Superior temporal gyrus (tissue), 1 donor: ENCODE results near the gene UGT2B10.

Source experiments
- DNase-seq: peaks from one replicate; pipeline ENCODE4 v3.0.0-alpha.2; 2016; ENCODE audit errors: extremely low spot score

The UGT2B10 gene

DNA sequence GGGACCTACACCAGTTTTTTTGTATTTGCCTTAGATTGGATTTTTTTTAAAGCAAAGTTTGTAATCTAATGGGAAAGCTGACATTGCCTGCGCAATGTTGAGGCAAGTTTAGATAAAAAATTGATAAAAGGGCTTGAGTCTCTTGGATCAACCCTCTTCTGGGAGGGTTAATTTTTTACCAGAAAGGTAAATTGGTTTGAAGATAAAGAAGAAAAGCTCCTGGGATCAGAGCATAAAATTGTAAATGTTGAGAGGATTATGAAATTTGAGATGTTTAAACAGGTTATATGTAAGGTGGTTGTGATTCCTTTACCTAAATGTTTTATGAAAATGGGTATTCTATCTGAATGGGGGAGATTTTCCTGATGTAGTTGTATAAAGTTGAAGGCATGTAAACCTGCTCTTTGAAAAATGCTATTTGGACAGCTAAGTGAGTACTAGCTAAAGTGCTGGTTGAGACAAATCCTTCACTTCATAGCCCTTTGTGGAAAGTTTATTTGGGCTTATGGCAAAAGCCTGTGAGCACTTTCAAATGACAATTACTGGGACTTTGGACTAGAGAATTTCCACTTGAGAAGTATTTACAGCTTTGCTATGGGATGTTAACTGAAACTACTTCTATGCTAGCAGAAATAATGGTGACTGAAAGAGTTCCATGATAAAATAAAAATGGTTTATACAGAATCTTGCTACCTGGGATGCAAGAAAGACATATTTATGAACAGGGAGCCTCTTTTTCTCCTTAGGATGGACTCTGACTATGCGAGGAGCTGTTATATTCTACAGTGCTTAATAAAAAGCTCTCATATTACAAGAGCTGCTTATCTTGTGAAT is 56.2 kb downstream of the UGT2B10 start:
- DNase-seq = no peak

DNA sequence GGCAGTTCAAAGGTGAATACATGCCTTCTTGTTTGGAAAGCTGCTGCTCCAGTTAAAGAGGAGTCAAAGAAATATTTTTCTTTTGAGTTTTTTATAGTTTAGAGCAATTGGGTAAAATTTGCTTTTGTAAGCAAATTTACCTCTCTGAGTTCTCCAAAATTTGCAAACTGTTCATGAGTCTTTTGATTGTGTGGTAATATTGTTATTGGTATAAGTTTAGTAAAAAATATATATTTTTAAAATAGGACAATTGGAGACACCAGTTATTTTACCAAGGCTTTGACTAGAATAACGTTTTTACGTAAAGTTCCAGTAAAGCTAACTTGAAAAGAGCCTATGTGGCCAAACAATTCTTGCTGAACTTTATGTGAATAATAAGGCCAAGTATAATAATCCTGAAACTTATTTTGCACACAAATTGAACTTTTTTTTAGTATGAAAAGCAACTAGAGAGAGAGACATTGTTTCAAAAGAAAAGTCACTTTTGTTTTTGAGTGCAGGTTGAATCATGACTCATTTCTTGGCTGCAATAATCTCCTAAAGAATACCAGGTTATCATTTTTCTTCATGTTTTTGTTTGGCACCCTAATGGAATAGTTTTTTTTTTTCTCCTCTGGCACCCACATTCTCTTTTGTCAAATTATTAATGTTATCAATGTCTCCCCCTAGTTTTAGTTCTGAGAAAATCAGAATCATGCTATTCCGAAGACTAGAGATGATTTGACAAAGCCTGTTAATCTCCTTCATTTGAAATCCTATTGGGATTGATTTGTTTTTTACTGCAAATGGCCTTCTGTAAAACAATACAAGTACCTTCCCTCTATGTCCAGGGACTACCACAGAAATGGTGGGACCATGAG is 57.1 kb downstream of the UGT2B10 start:
- no peak for DNase-seq

GRCh38 chr4:68874507-68874906 is 58.7 kb downstream of the UGT2B10 start:
- no peak for DNase-seq

DNA sequence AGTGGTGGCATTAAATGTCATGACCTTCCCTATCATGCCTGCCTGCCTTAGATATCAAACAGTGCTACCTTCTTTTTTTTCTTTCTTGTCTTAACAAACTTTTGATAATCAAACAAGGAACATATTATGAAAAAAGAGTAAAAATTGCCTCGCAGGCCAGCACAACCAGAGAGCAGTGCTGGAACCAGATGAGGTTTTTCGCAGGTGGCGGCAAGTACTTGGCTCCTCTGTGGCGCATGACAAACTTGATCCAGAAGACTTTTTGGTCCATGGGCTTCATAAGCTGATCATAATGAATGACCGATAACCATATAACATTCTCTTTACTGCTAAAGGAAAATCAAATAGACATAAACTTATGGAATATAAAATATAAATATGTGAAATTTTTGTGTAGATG is 61.8 kb downstream of the UGT2B10 start:
- no peak for DNase-seq

DNA sequence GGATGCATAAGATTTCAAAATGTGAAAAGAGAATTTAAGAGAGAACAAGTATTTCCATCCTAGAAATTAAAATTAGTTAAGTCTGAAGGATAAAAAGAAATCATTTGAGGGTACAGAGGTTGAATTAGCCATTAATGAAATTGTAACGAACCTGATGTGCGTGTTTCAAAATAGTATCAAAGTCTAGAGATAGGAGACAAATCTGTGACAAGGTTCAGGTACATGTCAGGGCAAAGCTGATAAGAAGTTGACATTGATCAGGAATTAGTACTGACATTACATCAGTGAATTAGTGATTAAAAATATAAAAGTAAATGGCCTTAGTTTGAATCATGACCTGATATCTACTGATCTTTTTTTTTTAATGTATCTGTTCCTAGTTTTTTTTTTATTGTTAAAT is 62.3 kb downstream of the UGT2B10 start:
- DNase-seq = no peak
